OCI-LY1 (cell line): ENCODE measurements around the gene INSR.

Experiments
- EZH2 ChIP-seq: fragments of 200-600 bp; sonication (generic), shearing (Covaris generic); IDR thresholded peaks from 2 replicates; pipeline ENCODE4 v1.8.0; 2017; ENCODE audit warnings: borderline replicate concordance, mixed run types, mild to moderate bottlenecking, antibody characterized with exemption, low read length, moderate library complexity, mixed read lengths
- TF ChIP-seq, protein P1 (sequence below): fragments of 200-600 bp; sonication (generic), shearing (Covaris generic); IDR thresholded peaks from 2 replicates; pipeline ENCODE4 v1.5.1; 2017; ENCODE audit warnings: mild to moderate bottlenecking, antibody characterized with exemption, low read length, moderate library complexity, mixed read lengths

- no peak for TF ChIP-seq EZH2
- TF ChIP-seq, protein P1, sequence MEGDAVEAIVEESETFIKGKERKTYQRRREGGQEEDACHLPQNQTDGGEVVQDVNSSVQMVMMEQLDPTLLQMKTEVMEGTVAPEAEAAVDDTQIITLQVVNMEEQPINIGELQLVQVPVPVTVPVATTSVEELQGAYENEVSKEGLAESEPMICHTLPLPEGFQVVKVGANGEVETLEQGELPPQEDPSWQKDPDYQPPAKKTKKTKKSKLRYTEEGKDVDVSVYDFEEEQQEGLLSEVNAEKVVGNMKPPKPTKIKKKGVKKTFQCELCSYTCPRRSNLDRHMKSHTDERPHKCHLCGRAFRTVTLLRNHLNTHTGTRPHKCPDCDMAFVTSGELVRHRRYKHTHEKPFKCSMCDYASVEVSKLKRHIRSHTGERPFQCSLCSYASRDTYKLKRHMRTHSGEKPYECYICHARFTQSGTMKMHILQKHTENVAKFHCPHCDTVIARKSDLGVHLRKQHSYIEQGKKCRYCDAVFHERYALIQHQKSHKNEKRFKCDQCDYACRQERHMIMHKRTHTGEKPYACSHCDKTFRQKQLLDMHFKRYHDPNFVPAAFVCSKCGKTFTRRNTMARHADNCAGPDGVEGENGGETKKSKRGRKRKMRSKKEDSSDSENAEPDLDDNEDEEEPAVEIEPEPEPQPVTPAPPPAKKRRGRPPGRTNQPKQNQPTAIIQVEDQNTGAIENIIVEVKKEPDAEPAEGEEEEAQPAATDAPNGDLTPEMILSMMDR: no peak
Measured at GRCh38 chr19:7336321-7336973, 42.2 kb upstream of the INSR start.
